ENCODE results near the gene R3HDM2.
"Not testable (repeated sequence)": the region's sequence is repeated elsewhere in the genome, so short reads cannot be mapped to it uniquely, and the experiment has no call there.

R3HDM2 gene

DNA sequence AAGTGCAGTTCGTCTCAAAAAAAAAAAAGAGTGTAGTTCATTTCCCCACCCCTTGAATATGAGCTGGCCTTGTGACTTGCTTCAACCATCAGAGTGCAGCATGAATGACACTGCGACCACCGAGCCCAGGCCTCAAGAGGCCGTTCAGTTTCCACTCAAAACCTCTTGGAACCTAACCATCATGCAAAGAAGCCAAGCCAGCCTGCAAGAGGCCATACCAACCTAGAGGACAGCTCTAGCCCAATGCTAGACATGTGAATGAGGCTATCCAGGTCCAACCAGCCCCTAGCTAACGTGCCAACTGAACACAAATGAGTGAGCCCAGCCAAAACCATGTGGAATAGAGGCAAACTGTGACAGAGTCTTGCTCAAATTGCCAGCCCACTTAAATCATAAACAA lies 29.7 kb downstream of the R3HDM2 start:
- H3K14ac ChIP-seq (ENCODE audit: low read length in 2 of 2): no peak overlapping the region
- H4K8ac ChIP-seq (ENCODE audit: low read length): peak overlapping the region; percentile 80
- no peak overlapping the region for H3K4me3 ChIP-seq (ENCODE audit: insufficient read depth in 1 of 2, low read depth in 1 of 2, low read length in 2 of 2)
- no peak overlapping the region for H3K4me2 ChIP-seq (ENCODE audit: low read length, poor library complexity, severe bottlenecking)
- H2AFZ ChIP-seq (ENCODE audit: low read depth, low read length): no peak overlapping the region
- no peaks in the 10 kb centered on the region for H3K27me3 ChIP-seq (ENCODE audit: control insufficient read depth in 1 of 2, insufficient read depth in 1 of 2, low read length in 2 of 2)
- H3K4ac ChIP-seq (ENCODE audit: low read depth in 1 of 2, low read length in 2 of 2): no peak overlapping the region
- H3K27ac ChIP-seq (ENCODE audit: low read length, poor library complexity, severe bottlenecking): no peak overlapping the region
- H2BK15ac ChIP-seq (ENCODE audit: low read depth, poor library complexity, severe bottlenecking): no peak overlapping the region
- no peak for DNase-seq
- WGBS: 91% methylated on average over 5 of the region's 5 CpGs
- H2AK5ac ChIP-seq (ENCODE audit: low read length, severe bottlenecking): no peak overlapping the region
- H3K36me3 ChIP-seq (ENCODE audit: control insufficient read depth in 1 of 2, insufficient read depth in 2 of 2, low read depth in 1 of 2, low read length in 2 of 2): peaks cover 0 to 3% of the 10 kb centered on the region in 2 experiments
- H2BK5ac ChIP-seq (ENCODE audit: low read depth, low read length, poor library complexity, severe bottlenecking): no peak overlapping the region
- H2BK120ac ChIP-seq (ENCODE audit: low read depth, low read length): no peak overlapping the region
- H2BK12ac ChIP-seq (ENCODE audit: low read length in 2 of 2): no peak overlapping the region
- no peak overlapping the region for H3K18ac ChIP-seq (ENCODE audit: low read depth in 1 of 2, low read length in 2 of 2)
- H3K9me3 ChIP-seq (ENCODE audit: control insufficient read depth, low read length): no peaks in the 10 kb centered on the region
- H3K9ac ChIP-seq (ENCODE audit: low read length): no peak overlapping the region
- no peak overlapping the region for H4K91ac ChIP-seq (ENCODE audit: low read length)
- H3K79me1 ChIP-seq (replicated peaks; ENCODE audit: low read length, poor library complexity, severe bottlenecking): peaks cover 24% of the 10 kb centered on the region
- H3K23ac ChIP-seq (ENCODE audit: low read length in 2 of 2): peak overlapping the region in 1 of 2 experiments; percentile 7
- H3K4me1 ChIP-seq (ENCODE audit: control insufficient read depth, insufficient read depth, low read depth, low read length): no peaks in the 10 kb centered on the region

DNA sequence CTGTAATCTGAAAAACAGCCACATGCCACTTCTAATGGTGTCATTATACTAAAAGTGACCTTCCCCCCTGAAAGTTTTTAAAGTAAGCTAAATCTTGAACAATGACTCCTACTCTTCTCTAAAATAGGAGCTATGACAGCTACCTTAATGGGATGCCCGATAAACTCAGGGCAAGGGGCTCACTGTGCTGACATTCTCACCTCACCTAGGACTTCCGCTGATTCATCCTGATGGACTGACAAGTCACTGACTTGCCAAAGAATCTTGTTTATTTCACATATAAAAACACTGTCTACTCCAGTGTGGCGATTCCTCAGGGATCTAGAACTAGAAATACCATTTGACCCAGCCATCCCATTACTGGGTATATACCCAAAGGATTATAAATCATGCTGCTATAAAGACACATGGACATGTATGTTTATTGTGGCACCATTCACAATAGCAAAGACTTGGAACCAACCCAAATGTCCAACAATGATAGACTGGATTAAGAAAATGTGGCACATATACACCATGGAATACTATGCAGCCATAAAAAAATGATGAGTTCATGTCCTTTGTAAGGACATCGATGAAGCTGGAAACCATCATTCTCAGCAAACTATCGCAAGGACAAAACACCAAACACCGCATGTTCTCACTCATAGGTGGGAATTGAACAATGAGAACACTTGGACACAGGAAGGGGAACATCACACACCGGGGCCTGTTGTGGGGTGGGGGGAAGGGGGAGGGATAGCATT lies 31.0 kb downstream of the R3HDM2 start:
- not testable (repeated sequence) for H3K27ac ChIP-seq (ENCODE audit: low read length, poor library complexity, severe bottlenecking); H3K4ac ChIP-seq (ENCODE audit: low read depth in 1 of 2, low read length in 2 of 2); H3K4me3 ChIP-seq (ENCODE audit: insufficient read depth in 1 of 2, low read depth in 1 of 2, low read length in 2 of 2); H2AK5ac ChIP-seq (ENCODE audit: low read length, severe bottlenecking); DNase-seq; H3K4me1 ChIP-seq (ENCODE audit: control insufficient read depth, insufficient read depth, low read depth, low read length); H3K27me3 ChIP-seq (ENCODE audit: control insufficient read depth in 1 of 2, insufficient read depth in 1 of 2, low read length in 2 of 2); H2BK15ac ChIP-seq (ENCODE audit: low read depth, poor library complexity, severe bottlenecking); H3K23ac ChIP-seq (ENCODE audit: low read length in 2 of 2); H2BK12ac ChIP-seq (ENCODE audit: low read length in 2 of 2); H3K14ac ChIP-seq (ENCODE audit: low read length in 2 of 2); H3K9ac ChIP-seq (ENCODE audit: low read length); H2BK5ac ChIP-seq (ENCODE audit: low read depth, low read length, poor library complexity, severe bottlenecking); H3K18ac ChIP-seq (ENCODE audit: low read depth in 1 of 2, low read length in 2 of 2); H2BK120ac ChIP-seq (ENCODE audit: low read depth, low read length); H4K8ac ChIP-seq (ENCODE audit: low read length); H3K9me3 ChIP-seq (ENCODE audit: control insufficient read depth, low read length); H4K91ac ChIP-seq (ENCODE audit: low read length); H2AFZ ChIP-seq (ENCODE audit: low read depth, low read length); H3K4me2 ChIP-seq (ENCODE audit: low read length, poor library complexity, severe bottlenecking)
- peaks cover 6 to 11% of the 10 kb centered on the region in 2 experiments for H3K36me3 ChIP-seq (ENCODE audit: control insufficient read depth in 1 of 2, insufficient read depth in 2 of 2, low read depth in 1 of 2, low read length in 2 of 2)
- 98% methylated on average over 3 of the region's 7 CpGs for WGBS
- H3K79me1 ChIP-seq (replicated peaks; ENCODE audit: low read length, poor library complexity, severe bottlenecking): peaks cover 23% of the 10 kb centered on the region

GRCh38 chr12:57397441-57397840 lies 33.4 kb downstream of the R3HDM2 start:
- Histone ChIP-seq H3K4me1 (ENCODE audit: control insufficient read depth, insufficient read depth, low read depth, low read length) (no peaks in the 10 kb centered on the region), H3K36me3 (ENCODE audit: control insufficient read depth in 1 of 2, insufficient read depth in 2 of 2, low read depth in 1 of 2, low read length in 2 of 2) (peaks cover 10 to 22% of the 10 kb centered on the region in 2 experiments), H3K79me1 (replicated peaks; ENCODE audit: low read length, poor library complexity, severe bottlenecking) (peaks cover 20% of the 10 kb centered on the region), H3K27me3 (ENCODE audit: control insufficient read depth in 1 of 2, insufficient read depth in 1 of 2, low read length in 2 of 2) (no peaks in the 10 kb centered on the region), H2AFZ (ENCODE audit: low read depth, low read length) (no peak overlapping the region), H2BK12ac (ENCODE audit: low read length in 2 of 2) (no peak overlapping the region), H3K27ac (ENCODE audit: low read length, poor library complexity, severe bottlenecking) (no peak overlapping the region), H3K18ac (ENCODE audit: low read depth in 1 of 2, low read length in 2 of 2) (no peak overlapping the region), H2AK5ac (ENCODE audit: low read length, severe bottlenecking) (no peak overlapping the region), H3K9me3 (ENCODE audit: control insufficient read depth, low read length) (no peaks in the 10 kb centered on the region), H2BK5ac (ENCODE audit: low read depth, low read length, poor library complexity, severe bottlenecking) (no peak overlapping the region), H3K4me2 (ENCODE audit: low read length, poor library complexity, severe bottlenecking) (no peak overlapping the region), H4K8ac (ENCODE audit: low read length) (no peak overlapping the region), H3K9ac (ENCODE audit: low read length) (no peak overlapping the region), H3K14ac (ENCODE audit: low read length in 2 of 2) (no peak overlapping the region), H3K23ac (ENCODE audit: low read length in 2 of 2) (no peak overlapping the region), H3K4ac (ENCODE audit: low read depth in 1 of 2, low read length in 2 of 2) (no peak overlapping the region), H2BK120ac (ENCODE audit: low read depth, low read length) (no peak overlapping the region), H3K4me3 (ENCODE audit: insufficient read depth in 1 of 2, low read depth in 1 of 2, low read length in 2 of 2) (no peak overlapping the region), H4K91ac (ENCODE audit: low read length) (no peak overlapping the region), H2BK15ac (ENCODE audit: low read depth, poor library complexity, severe bottlenecking) (no peak overlapping the region)
- 100% methylated on average over 2 of the region's 2 CpGs for WGBS
- no peak for DNase-seq

DNA sequence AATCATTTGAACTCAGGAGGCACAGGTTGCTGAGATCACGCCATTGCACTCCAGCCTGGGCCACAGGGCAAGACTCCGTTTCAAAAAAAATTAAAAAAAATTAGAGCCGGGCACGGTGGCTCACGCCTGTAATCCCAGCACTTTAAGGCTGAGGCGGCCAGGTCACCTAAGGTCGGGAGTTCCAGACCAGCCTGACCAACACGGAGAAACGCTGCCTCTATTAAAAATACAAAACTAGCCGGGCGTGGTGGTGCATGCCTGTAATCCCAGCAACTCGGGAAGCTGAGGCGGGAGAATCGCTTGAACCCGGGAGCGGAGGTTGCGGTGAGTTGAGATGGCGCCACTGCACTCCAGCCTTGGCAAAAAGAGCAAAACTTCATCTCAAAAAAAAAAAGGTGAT lies 35.7 kb downstream of the R3HDM2 start:
- Histone ChIP-seq H3K18ac (ENCODE audit: low read depth in 1 of 2, low read length in 2 of 2) (no peak overlapping the region), H3K27ac (ENCODE audit: low read length, poor library complexity, severe bottlenecking) (no peak overlapping the region), H4K8ac (ENCODE audit: low read length) (no peak overlapping the region), H2AK5ac (ENCODE audit: low read length, severe bottlenecking) (no peak overlapping the region), H2BK120ac (ENCODE audit: low read depth, low read length) (no peak overlapping the region), H3K4me2 (ENCODE audit: low read length, poor library complexity, severe bottlenecking) (no peak overlapping the region), H3K4me3 (ENCODE audit: insufficient read depth in 1 of 2, low read depth in 1 of 2, low read length in 2 of 2) (no peak overlapping the region), H2BK12ac (ENCODE audit: low read length in 2 of 2) (no peak overlapping the region), H3K27me3 (ENCODE audit: control insufficient read depth in 1 of 2, insufficient read depth in 1 of 2, low read length in 2 of 2) (no peaks in the 10 kb centered on the region), H3K14ac (ENCODE audit: low read length in 2 of 2) (no peak overlapping the region), H3K23ac (ENCODE audit: low read length in 2 of 2) (no peak overlapping the region), H3K36me3 (ENCODE audit: control insufficient read depth in 1 of 2, insufficient read depth in 2 of 2, low read depth in 1 of 2, low read length in 2 of 2) (peaks cover 18 to 31% of the 10 kb centered on the region in 2 experiments), H2BK15ac (ENCODE audit: low read depth, poor library complexity, severe bottlenecking) (no peak overlapping the region), H4K91ac (ENCODE audit: low read length) (no peak overlapping the region), H2BK5ac (ENCODE audit: low read depth, low read length, poor library complexity, severe bottlenecking) (no peak overlapping the region), H3K4me1 (ENCODE audit: control insufficient read depth, insufficient read depth, low read depth, low read length) (peaks cover 6% of the 10 kb centered on the region), H3K9me3 (ENCODE audit: control insufficient read depth, low read length) (no peaks in the 10 kb centered on the region), H3K79me1 (replicated peaks; ENCODE audit: low read length, poor library complexity, severe bottlenecking) (peaks cover 21% of the 10 kb centered on the region), H3K4ac (ENCODE audit: low read depth in 1 of 2, low read length in 2 of 2) (no peak overlapping the region), H3K9ac (ENCODE audit: low read length) (no peak overlapping the region), H2AFZ (ENCODE audit: low read depth, low read length) (no peak overlapping the region)
- DNase-seq: no peak
- 97% methylated on average over 18 of the region's 18 CpGs for WGBS

Data from mesenchymal stem cell (in vitro differentiated cells and primary cell).